Cardiac fibroblast (primary cell): Measurements from ENCODE around the gene TNFSF9.
"Not testable (repeated sequence)": the region's sequence is repeated elsewhere in the genome, so short reads cannot be mapped to it uniquely, and the experiment has no call there.

Experiments
- DNase-seq, 2 donors: peaks; one replicate each; pipeline versions ENCODE4 v3.0.0 to v3.0.0-alpha.2; 2010; ENCODE audit warnings: low read depth in 2 of 2
- H3K4me3 ChIP-seq, 2 donors: replicated peaks in 1 of 2; 1 replicate in 1 of 2; 2 replicates in 1 of 2; pipeline ENCODE4 v1.5.1; 2011; ENCODE audit warnings: low read depth in 2 of 2, low read length in 2 of 2, mild to moderate bottlenecking in 2 of 2, moderate library complexity in 1 of 2
- CTCF ChIP-seq: IDR thresholded peaks from one replicate; pipeline ENCODE4 v1.5.1; 2011; ENCODE audit warnings: low read depth, mild to moderate bottlenecking, low read length, inconsistent platforms

Gene TNFSF9

GRCh38 chr19:6499052-6499790 lies 31.6 kb upstream of the TNFSF9 start:
- TF ChIP-seq CTCF, result no peak
- DNase-seq, result no peak
- no peak overlapping the region for H3K4me3 ChIP-seq

GRCh38 chr19:6500837-6501739 lies 29.7 kb upstream of the TNFSF9 start:
- DNase-seq, result no peak
- TF ChIP-seq CTCF, result no peak
- no peak overlapping the region for H3K4me3 ChIP-seq

GRCh38 chr19:6501740-6502648 lies 28.8 kb upstream of the TNFSF9 start, which contains the start of gene TUBB4A:
Gene TUBB4A, minus strand, starts transcription at chr19:6502309. Its CDS starts 97 bp downstream, at chr19:6502212.
- no peak for DNase-seq
- no peak for TF ChIP-seq CTCF
- no peak within 1 kb of the TSS for H3K4me3 ChIP-seq

- no peak overlapping the region for H3K4me3 ChIP-seq
- DNase-seq, result no peak
- no peak for TF ChIP-seq CTCF
These were observed 27.2 kb upstream of the TNFSF9 start for GRCh38 chr19:6503407-6504201.

GRCh38 chr19:6508028-6508771 lies 22.6 kb upstream of the TNFSF9 start:
- H3K4me3 ChIP-seq, DNase-seq: not testable (repeated sequence)
